SK-N-MC (cell line): Measurements from ENCODE around the gene COASY.

Source experiments
- EZH2 ChIP-seq: fragments of 200-600 bp; sonication (generic); IDR thresholded peaks from one replicate; pipeline ENCODE4 v1.6.1; 2017; ENCODE audit warnings: antibody characterized with exemption
- POLR2AphosphoS5 ChIP-seq: IDR thresholded peaks from 2 replicates; pipeline ENCODE4 v1.6.1; 2012; ENCODE audit warnings: mild to moderate bottlenecking, low read depth, low read length, borderline replicate concordance

- TF ChIP-seq POLR2AphosphoS5 = peak; percentile 25; the same call in 1 of the 2 replicates
- no peak for TF ChIP-seq EZH2
Observed at GRCh38 chr17:42554250-42555121, 7.5 kb upstream of the COASY start.
